ENCODE measurements around the gene PACRG. TPM values are rescaled to one million over a fixed set of nuclear protein-coding genes. Genes with fewer than 3 reads are reported as not detected.

The PACRG gene
- total RNA-seq, 1 experiment from 2014 or later, result 0.44 TPM

GRCh38 chr6:162833776-162834175 is 106.0 kb downstream of the PACRG start (continued):
- no peak for TF ChIP-seq AFF4 (CRISPR knock-in tag; IDR thresholded peaks at IDR 0.05; ENCODE audit: borderline replicate concordance)
- TF ChIP-seq OVOL2 (CRISPR knock-in tag; IDR thresholded peaks at IDR 0.05; ENCODE audit: borderline replicate concordance), result no peak
- TF ChIP-seq MYBL2 (CRISPR knock-in tag; IDR thresholded peaks at IDR 0.05), result no peak
- no peak for TF ChIP-seq IRF2 (CRISPR knock-in tag; IDR thresholded peaks at IDR 0.05; ENCODE audit: borderline replicate concordance, low read depth)
- TF ChIP-seq TEAD4 (CRISPR knock-in tag; IDR thresholded peaks at IDR 0.05), result no peak
- TF ChIP-seq TP53 (CRISPR knock-in tag; IDR thresholded peaks at IDR 0.05), result no peak

- CTCF ChIA-PET, result no interaction called here
- Mint-ChIP-seq H3K9me3 (peaks cover 7% of the 10 kb centered on the region), H3K4me3 (no peak overlapping the region), H3K36me3 (peaks cover 4% of the 10 kb centered on the region), H3K27ac (no peak overlapping the region), H3K27me3 (ENCODE audit: low read depth) (no peaks in the 10 kb centered on the region; the same call in 1 of the 2 replicates), H3K4me1 (peaks cover 18% of the 10 kb centered on the region)
- POLR2A ChIA-PET, result no interaction called here
- ATAC-seq (peak; percentile 66), DNase-seq (ENCODE audit: low spot score) (no peak)
- no peak for TF ChIP-seq ATF1 (CRISPR knock-in tag; IDR thresholded peaks at IDR 0.05)
- no peak for TF ChIP-seq NFE2L1 (CRISPR knock-in tag; IDR thresholded peaks at IDR 0.05)
- no peak for TF ChIP-seq NFYB (CRISPR knock-in tag; conservative IDR thresholded peaks at IDR 0.05; ENCODE audit: low read depth)
- no peak for TF ChIP-seq JUN (CRISPR knock-in tag; IDR thresholded peaks at IDR 0.05)
- TF ChIP-seq RELA (CRISPR knock-in tag; IDR thresholded peaks at IDR 0.05; ENCODE audit: borderline replicate concordance), result no peak
- no peak for TF ChIP-seq FOXK1 (CRISPR knock-in tag; IDR thresholded peaks at IDR 0.05)
- no peak for TF ChIP-seq ELF4 (CRISPR knock-in tag; IDR thresholded peaks at IDR 0.05; ENCODE audit: low read depth)
- no peak for TF ChIP-seq ZNF232 (CRISPR knock-in tag; IDR thresholded peaks at IDR 0.05)
- TF ChIP-seq E2F4 (CRISPR knock-in tag; IDR thresholded peaks at IDR 0.05; ENCODE audit: borderline replicate concordance, low read depth), result no peak
- TF ChIP-seq ZNF317 (CRISPR knock-in tag; IDR thresholded peaks at IDR 0.05; ENCODE audit: borderline replicate concordance, low read depth), result no peak
- no peak for TF ChIP-seq FOXP1 (CRISPR knock-in tag; IDR thresholded peaks at IDR 0.05; ENCODE audit: borderline replicate concordance)
- TF ChIP-seq ATF6 (CRISPR knock-in tag; IDR thresholded peaks at IDR 0.05), result no peak
- TF ChIP-seq NR3C1 (CRISPR knock-in tag; conservative IDR thresholded peaks at IDR 0.05; ENCODE audit: low read depth), result no peak
- no peak for TF ChIP-seq USF2 (CRISPR knock-in tag; IDR thresholded peaks at IDR 0.05)
Measured at GRCh38 chr6:162845972-162846371, 118.2 kb downstream of the PACRG start.
